IMR-90 (cell line): ENCODE data around the gene CDK13. TPM values are rescaled to one million over a fixed set of nuclear protein-coding genes. Genes with fewer than 3 reads are reported as not detected.

ENCODE experiments used
- ATAC-seq: fragments of 200-7000 bp; cut with Tn5 transposase; 2 replicates; pipeline ENCODE4 v1.9.1; 2020; ENCODE audit warnings: low read depth, mild to moderate bottlenecking, moderate library complexity
- BruUV-seq: library from RNA; stranded (reverse); fragments of 400-500 nt; replicated peaks from 2 replicates; lab custom pipeline; 2021; lab: Mats Ljungman, UMichigan
- CTCF ChIA-PET: fragments of 300-600 bp; formaldehyde crosslinking; extraction: SDS; loops from one replicate; lab custom pipeline; 2021; ENCODE audit warnings: antibody characterized with exemption; lab: Yijun Ruan, JAX
- POLR2A ChIA-PET: fragments of 300-600 bp; sonication (Branson Sonifier 250); formaldehyde crosslinking; loops from one replicate; lab custom pipeline; 2022; ENCODE audit warnings: antibody characterized with exemption; ENCODE audit not compliant: unreplicated experiment; lab: Charles Lee
- DNase-seq: peaks from one replicate; pipeline ENCODE4 v3.0.0; 2013
- H2AFZ ChIP-seq: replicated peaks from 2 replicates; pipeline ENCODE3; 2013; ENCODE audit warnings: low read length, mild to moderate bottlenecking; ENCODE audit not compliant: poor library complexity
- H2AK5ac ChIP-seq: 2 replicates; pipeline ENCODE4 v1.6.1; 2013; ENCODE audit warnings: low read depth, low read length, inconsistent platforms
- H2AK9ac ChIP-seq: replicated peaks from 2 replicates; pipeline ENCODE3; 2013; ENCODE audit warnings: mild to moderate bottlenecking, low read depth, low read length, moderate library complexity; ENCODE audit not compliant: poor library complexity
- H2BK120ac ChIP-seq: 2 replicates; pipeline ENCODE4 v1.6.1; 2013; ENCODE audit warnings: low read depth, low read length, inconsistent platforms
- H2BK15ac ChIP-seq: 3 replicates; pipeline ENCODE4 v1.6.1; 2013; ENCODE audit warnings: low read depth, low read length, inconsistent platforms
- H2BK20ac ChIP-seq: 2 replicates; pipeline ENCODE4 v1.6.1; 2013; ENCODE audit warnings: low read depth, mild to moderate bottlenecking, inconsistent platforms, low read length, moderate library complexity
- H2BK5ac ChIP-seq: 2 replicates; pipeline ENCODE4 v1.6.1; 2013; ENCODE audit warnings: mild to moderate bottlenecking, low read depth, low read length, inconsistent platforms; ENCODE audit not compliant: poor library complexity, severe bottlenecking
- H3K14ac ChIP-seq: replicated peaks from 2 replicates; pipeline ENCODE4 v1.6.1; 2013; ENCODE audit warnings: low read depth, low read length, inconsistent platforms
- H3K18ac ChIP-seq: 2 replicates; pipeline ENCODE4 v1.6.1; 2013; ENCODE audit warnings: low read depth, low read length, control low read depth
- H3K23ac ChIP-seq: 2 replicates; pipeline ENCODE4 v1.6.1; 2013; ENCODE audit warnings: low read depth, low read length, inconsistent platforms
- H3K27ac ChIP-seq: 2 replicates; pipeline ENCODE4 v1.5.1; 2013; ENCODE audit warnings: mild to moderate bottlenecking, control low read depth, low read length; ENCODE audit not compliant: insufficient read depth
- H3K27me3 ChIP-seq: 2 replicates; pipeline ENCODE4 v1.6.1; 2013; ENCODE audit warnings: low read length; ENCODE audit not compliant: control insufficient read depth, insufficient read depth
- H3K36me3 ChIP-seq: 2 replicates; pipeline ENCODE4 v1.6.1; 2013; ENCODE audit warnings: low read length, mixed read lengths; ENCODE audit not compliant: control insufficient read depth, insufficient read depth
- H3K4ac ChIP-seq: 2 replicates; pipeline ENCODE4 v1.6.1; 2013; ENCODE audit warnings: low read depth, low read length, inconsistent platforms
- H3K4me1 ChIP-seq: 2 replicates; pipeline ENCODE4 v1.6.1; 2013; ENCODE audit warnings: low read length, mixed read lengths; ENCODE audit not compliant: control insufficient read depth, insufficient read depth
- H3K4me2 ChIP-seq: 2 replicates; pipeline ENCODE4 v1.6.1; 2013; ENCODE audit warnings: low read depth, mild to moderate bottlenecking, control low read depth, low read length, moderate library complexity
- H3K4me3 ChIP-seq: 2 replicates; pipeline ENCODE4 v1.5.1; 2013; ENCODE audit warnings: low read depth, mild to moderate bottlenecking, control low read depth, low read length, moderate library complexity; ENCODE audit not compliant: insufficient read depth
- H3K56ac ChIP-seq: 2 replicates; pipeline ENCODE4 v1.6.1; 2013; ENCODE audit warnings: low read length, inconsistent platforms; ENCODE audit not compliant: insufficient read depth; ENCODE audit errors: extremely low read depth
- H3K79me1 ChIP-seq, 2 experiments: 2 replicates each; pipeline ENCODE4 v1.6.1; 2013; ENCODE audit warnings: low read length in 2 of 2, inconsistent platforms in 1 of 2, low read depth in 1 of 2
- H3K9ac ChIP-seq: 2 replicates; pipeline ENCODE4 v1.6.1; 2013; ENCODE audit warnings: low read depth, low read length, control low read depth
- H3K9me1 ChIP-seq: 2 replicates; pipeline ENCODE4 v1.6.1; 2013; ENCODE audit warnings: low read length, inconsistent platforms; ENCODE audit not compliant: insufficient read depth
- H3K9me3 ChIP-seq: 2 replicates; pipeline ENCODE4 v1.6.1; 2013; ENCODE audit warnings: low read length; ENCODE audit not compliant: control insufficient read depth, insufficient read depth
- H4K20me1 ChIP-seq: 2 replicates; pipeline ENCODE4 v1.6.1; 2013; ENCODE audit warnings: low read length, inconsistent platforms; ENCODE audit not compliant: insufficient read depth
- H4K5ac ChIP-seq: 2 replicates; pipeline ENCODE4 v1.6.1; 2013; ENCODE audit warnings: mild to moderate bottlenecking, low read depth, low read length, control low read depth
- H4K8ac ChIP-seq, 2 experiments: 2 replicates each; pipeline ENCODE4 v1.6.1; 2013; ENCODE audit warnings: low read depth in 2 of 2, low read length in 2 of 2, control low read depth in 1 of 2, inconsistent platforms in 1 of 2
- H4K91ac ChIP-seq: 2 replicates; pipeline ENCODE4 v1.6.1; 2013; ENCODE audit warnings: low read depth, low read length, inconsistent platforms; ENCODE audit not compliant: insufficient read depth
- BHLHE40 ChIP-seq: fragments of 150-350 bp; IDR thresholded peaks from 2 replicates; pipeline ENCODE4 v1.6.1; 2016; ENCODE audit warnings: mild to moderate bottlenecking, low read depth, low read length
- MAFK ChIP-seq: IDR thresholded peaks from 2 replicates; pipeline ENCODE4 v1.6.1; 2012; ENCODE audit warnings: low read depth, low read length, improper control_type of control experiment
- WGBS, 2 experiments: methylation state at CpG; one replicate each; pipeline versions ENCODE4 v1.1.5 to v1.1.7; 2013; ENCODE audit warnings: missing lambda C conversion rate in 2 of 2; ENCODE audit not compliant: insufficient read length in 1 of 2; ENCODE audit errors: extremely low coverage in 2 of 2; 5-methylcytosine and 5-hydroxymethylcytosine counted together
- dilution Hi-C: fragments of 300-500 bp; cut with HindIII; formaldehyde crosslinking; loops from one replicate; pipeline ENCODE4 v1.14.3; 2018; ENCODE audit warnings: low sequenced_read_pairs; ENCODE audit not compliant: unreplicated experiment
- in situ Hi-C: fragments of 300-500 bp; cut with MboI; formaldehyde crosslinking; loops from 3 replicates; pipeline ENCODE4 v1.14.3; 2019; ENCODE audit warnings: low sequenced_read_pairs, inconsistent platforms, mixed read lengths
- intact Hi-C: fragments of 100-400 bp; cut with micrococcal nuclease; formaldehyde crosslinking; loops from 2 replicates; pipeline ENCODE4 v1.10.0; 2022
- polyA plus RNA-seq, 3 experiments: library from polyadenylated mRNA; depleted of rRNA; stranded (reverse); fragments of >200 nt; gene quantifications; 2 replicates each; pipeline ENCODE4 v1.2.3, GENCODE V29; 2012; ENCODE audit warnings: low replicate concordance in 1 of 3
- total RNA-seq: library from RNA; depleted of rRNA; stranded (reverse); fragments of >200 nt; gene quantifications from 2 replicates; pipeline ENCODE4 v1.2.3, GENCODE V29; 2012
- TF ChIP-seq, protein P1 (sequence below): fragments of 150-350 bp; IDR thresholded peaks from 2 replicates; pipeline ENCODE4 v1.6.1; 2017; ENCODE audit warnings: mild to moderate bottlenecking, antibody characterized with exemption, low read length, low read depth

Gene CDK13
- total and polyA plus RNA-seq, 2 of the 4 experiments (the other 2 are of a cell fraction) = 20.1 to 50.4 TPM

DNA sequence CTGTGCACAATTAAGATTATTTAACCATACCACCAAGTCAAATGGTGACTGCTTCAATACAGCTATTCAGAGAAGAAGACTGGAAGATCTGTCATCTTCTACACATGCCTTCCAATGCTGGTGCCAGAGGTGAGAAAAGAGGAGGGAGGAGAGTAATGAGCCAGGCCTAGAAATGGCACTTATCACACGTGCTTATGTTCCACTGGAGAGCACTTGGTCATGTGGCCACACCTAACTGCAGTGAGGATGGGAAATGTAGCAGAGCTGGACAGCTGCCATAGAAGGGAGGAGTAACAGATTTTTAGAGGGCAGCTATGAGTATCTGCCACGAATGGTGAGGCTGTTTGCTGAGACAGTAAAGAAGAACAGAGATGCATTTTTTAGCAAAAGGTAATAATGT is 107.2 kb downstream of the CDK13 start:
- Histone ChIP-seq H3K9me3 (no peaks in the 10 kb centered on the region), H3K14ac (no peak overlapping the region), H3K27me3 (no peaks in the 10 kb centered on the region), H3K36me3 (peaks cover 8% of the 10 kb centered on the region), H2AK5ac (no peak overlapping the region), H2BK5ac (no peak overlapping the region), H3K4me3 (no peak overlapping the region), H3K27ac (no peak overlapping the region), H2BK15ac (no peak overlapping the region), H3K9ac (no peak overlapping the region), H4K8ac (no peak overlapping the region), H3K18ac (no peak overlapping the region), H4K91ac (no peak overlapping the region), H4K5ac (no peak overlapping the region), H3K4ac (no peak overlapping the region), H2AFZ (no peak overlapping the region), H2BK20ac (no peak overlapping the region), H2AK9ac (no peak overlapping the region), H3K4me2 (no peak overlapping the region), H3K23ac (no peak overlapping the region), H4K20me1 (peaks cover 3% of the 10 kb centered on the region; the same call in 1 of the 2 replicates), H3K4me1 (0 out of 2 replicates have a peak, but pooled peaks cover 2% of the 10 kb centered on the region), H3K79me1 (peaks cover 10 to 20% of the 10 kb centered on the region in 2 experiments; a peak in 3 of 4 replicates), H3K56ac (no peak overlapping the region), H2BK120ac (no peak overlapping the region), H3K9me1 (peaks cover 5% of the 10 kb centered on the region; the same call in 1 of the 2 replicates)
- 44% methylated on average over 1 of the region's 2 CpGs; no CpG with 5 or more reads in 1 of the 2 experiments for WGBS, 2 experiments
- ChIA-PET CTCF (interaction anchor here (1.3 kb wide), 1 partner anchor 161 kb away, joined by 6 read pairs; no protein-coding TSS in a partner anchor), POLR2A (no interaction called here)
- ATAC-seq (no peak), DNase-seq (peak; percentile 20)
- intact Hi-C loops (no loop called here), in situ Hi-C loops (loop anchor here (10.0 kb wide), 1 partner anchor 472 kb away; no protein-coding TSS in a partner anchor), dilution Hi-C loops (no loop called here)
- BruUV-seq = no TSS peak
- TF ChIP-seq BHLHE40 = no peak
- TF ChIP-seq, protein P1, sequence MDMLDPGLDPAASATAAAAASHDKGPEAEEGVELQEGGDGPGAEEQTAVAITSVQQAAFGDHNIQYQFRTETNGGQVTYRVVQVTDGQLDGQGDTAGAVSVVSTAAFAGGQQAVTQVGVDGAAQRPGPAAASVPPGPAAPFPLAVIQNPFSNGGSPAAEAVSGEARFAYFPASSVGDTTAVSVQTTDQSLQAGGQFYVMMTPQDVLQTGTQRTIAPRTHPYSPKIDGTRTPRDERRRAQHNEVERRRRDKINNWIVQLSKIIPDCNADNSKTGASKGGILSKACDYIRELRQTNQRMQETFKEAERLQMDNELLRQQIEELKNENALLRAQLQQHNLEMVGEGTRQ = peak; percentile 28; the same call in 1 of the 2 replicates
- no peak for TF ChIP-seq MAFK
